ENCODE data around the gene SND1. TPM values are rescaled to one million over a fixed set of nuclear protein-coding genes. Genes with fewer than 3 reads are reported as not detected.

SND1 gene
- total RNA-seq, 2 donors from 2014 or later: 246 to 256 TPM

GRCh38 chr7:127810696-127811660 lies 159.0 kb downstream of the SND1 start:
- no peak for ATAC-seq (replicated peaks)
- no peaks in the 10 kb centered on the region for H3K9me3 Mint-ChIP-seq
- no peak overlapping the region for H3K27ac Mint-ChIP-seq
- H3K27me3 Mint-ChIP-seq: no peaks in the 10 kb centered on the region
- peaks cover 74% of the 10 kb centered on the region for H3K36me3 Mint-ChIP-seq (ENCODE audit: low read depth)
- H3K4me1 Mint-ChIP-seq: peaks cover 40% of the 10 kb centered on the region
- no peak overlapping the region for H3K4me3 Mint-ChIP-seq

DNA sequence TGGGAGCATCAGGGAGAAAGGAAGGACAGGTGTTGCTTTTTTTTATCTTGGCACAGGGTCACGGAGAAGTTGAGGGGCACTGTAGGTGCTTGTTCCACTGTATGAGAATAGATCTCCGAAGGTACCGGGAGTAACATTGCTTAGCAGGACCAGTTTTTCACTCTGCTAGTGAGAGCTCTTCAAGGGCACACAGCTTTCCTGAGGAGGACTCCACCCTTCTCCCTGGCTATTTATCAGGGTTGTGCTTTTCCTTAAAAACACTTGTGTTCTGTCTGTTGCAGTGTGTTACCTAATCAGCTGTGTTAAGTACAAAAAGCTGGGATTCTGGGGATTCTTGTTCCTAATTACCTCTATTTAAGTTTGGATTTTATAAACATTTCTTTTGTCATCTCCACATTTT lies 160.5 kb downstream of the SND1 start:
- no peak for ATAC-seq (replicated peaks)
- Mint-ChIP-seq H3K27ac (no peak overlapping the region), H3K9me3 (no peaks in the 10 kb centered on the region), H3K36me3 (ENCODE audit: low read depth) (peaks cover 75% of the 10 kb centered on the region), H3K4me3 (no peak overlapping the region), H3K27me3 (no peaks in the 10 kb centered on the region), H3K4me1 (peaks cover 41% of the 10 kb centered on the region)

DNA sequence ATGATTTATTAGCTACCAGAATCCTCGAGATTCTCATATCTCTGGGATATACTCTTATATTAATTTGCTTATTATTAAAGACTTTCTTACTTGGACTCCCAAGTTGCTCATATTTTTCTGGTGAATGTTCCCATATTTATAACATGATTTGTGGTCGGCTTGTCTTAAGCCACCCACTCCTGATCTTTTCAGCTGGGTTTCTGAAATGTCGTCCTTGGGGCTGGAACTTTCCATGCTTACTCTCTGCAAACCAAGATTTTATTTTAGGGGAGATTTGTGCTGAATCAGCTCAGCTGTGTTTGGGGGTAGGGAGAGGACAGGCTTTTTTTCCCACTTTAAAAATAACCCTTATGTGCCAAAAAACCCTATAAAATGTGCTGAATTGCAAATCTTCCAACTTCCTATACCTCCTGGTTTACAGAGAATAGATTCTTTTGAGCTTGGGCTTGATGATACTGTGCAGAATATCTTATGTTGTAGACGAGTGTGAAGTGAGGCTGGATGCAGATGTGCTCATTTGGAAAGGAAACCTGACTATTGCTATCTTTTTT lies 162.1 kb downstream of the SND1 start:
- Mint-ChIP-seq H3K4me3 (no peak overlapping the region), H3K4me1 (peaks cover 47% of the 10 kb centered on the region), H3K36me3 (ENCODE audit: low read depth) (peaks cover 66% of the 10 kb centered on the region), H3K9me3 (no peaks in the 10 kb centered on the region), H3K27me3 (no peaks in the 10 kb centered on the region), H3K27ac (no peak overlapping the region)
- no peak for ATAC-seq (replicated peaks)

- peaks cover 41% of the 10 kb centered on the region for H3K4me1 Mint-ChIP-seq
- H3K4me3 Mint-ChIP-seq: no peak overlapping the region
- no peaks in the 10 kb centered on the region for H3K27me3 Mint-ChIP-seq
- H3K27ac Mint-ChIP-seq: no peak overlapping the region
- no peak for ATAC-seq (replicated peaks)
- no peaks in the 10 kb centered on the region for H3K9me3 Mint-ChIP-seq
- H3K36me3 Mint-ChIP-seq (ENCODE audit: low read depth): peaks cover 50% of the 10 kb centered on the region
Measured at GRCh38 chr7:127815631-127816145, 163.7 kb downstream of the SND1 start.

DNA sequence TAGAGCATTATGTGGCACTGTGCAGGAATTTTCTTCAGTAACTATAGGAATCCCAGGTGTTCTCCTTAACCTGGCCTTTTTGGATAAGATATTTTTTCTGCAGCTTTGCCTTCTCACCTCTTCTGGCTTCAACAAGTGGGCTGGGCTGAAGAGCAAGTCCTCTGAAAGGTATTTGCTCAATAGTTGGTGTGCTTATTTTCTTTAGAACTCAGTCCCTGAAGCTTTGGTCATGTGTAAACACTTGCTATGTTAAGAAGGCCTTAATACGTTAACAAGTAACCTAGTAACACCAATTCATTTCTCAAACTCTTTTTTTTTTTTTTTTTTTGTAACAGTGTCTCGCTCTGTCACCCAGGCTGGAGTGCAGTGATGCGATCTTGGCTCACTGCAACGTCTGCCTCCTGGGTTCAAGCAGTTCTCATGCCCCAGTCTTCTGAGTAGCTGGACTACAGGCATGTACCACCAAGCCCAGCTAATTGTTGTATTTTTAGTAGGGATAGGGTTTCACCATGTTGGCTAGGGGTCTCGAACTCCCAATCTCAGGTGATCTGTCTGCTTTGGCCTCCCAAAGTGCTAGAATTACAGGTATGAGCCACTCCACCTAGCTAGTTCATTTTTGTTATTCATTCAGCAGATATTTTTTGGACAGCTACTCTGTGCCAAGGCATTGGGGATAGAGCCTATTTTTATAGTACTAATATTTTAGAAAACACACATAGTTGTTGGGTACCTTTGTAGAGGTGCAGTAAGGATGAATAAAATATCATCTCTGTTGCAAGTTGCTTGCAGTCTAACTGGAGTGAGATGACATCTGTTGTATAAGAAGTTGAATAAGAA lies 164.6 kb downstream of the SND1 start:
- H3K27ac Mint-ChIP-seq: no peak overlapping the region
- no peak for ATAC-seq (replicated peaks)
- peaks cover 44% of the 10 kb centered on the region for H3K4me1 Mint-ChIP-seq
- peaks cover 46% of the 10 kb centered on the region for H3K36me3 Mint-ChIP-seq (ENCODE audit: low read depth)
- no peak overlapping the region for H3K4me3 Mint-ChIP-seq
- no peaks in the 10 kb centered on the region for H3K27me3 Mint-ChIP-seq
- no peaks in the 10 kb centered on the region for H3K9me3 Mint-ChIP-seq

DNA sequence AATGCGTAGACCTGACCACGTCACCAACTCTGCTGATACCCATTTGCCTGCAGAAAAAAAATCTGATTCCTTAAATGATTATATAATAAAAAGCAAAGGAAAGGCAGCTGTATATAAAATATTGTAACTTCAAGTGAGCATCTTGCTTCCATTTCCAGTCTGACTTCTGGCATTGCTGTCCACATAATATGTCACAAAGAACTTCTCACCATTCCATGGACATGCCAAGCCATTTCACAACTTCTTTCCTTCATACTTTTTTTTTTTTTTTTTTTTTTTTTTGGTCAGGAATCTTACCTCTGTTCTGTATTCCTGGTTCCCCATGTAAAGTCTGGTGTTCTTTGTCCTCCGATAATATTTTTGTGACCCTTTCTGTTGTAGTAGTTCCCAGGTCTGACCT lies 165.5 kb downstream of the SND1 start:
- ATAC-seq (replicated peaks): no peak
- no peaks in the 10 kb centered on the region for H3K27me3 Mint-ChIP-seq
- H3K9me3 Mint-ChIP-seq: no peaks in the 10 kb centered on the region
- no peak overlapping the region for H3K4me3 Mint-ChIP-seq
- peaks cover 38% of the 10 kb centered on the region for H3K4me1 Mint-ChIP-seq
- peaks cover 37% of the 10 kb centered on the region for H3K36me3 Mint-ChIP-seq (ENCODE audit: low read depth)
- H3K27ac Mint-ChIP-seq: no peak overlapping the region

- H3K27ac Mint-ChIP-seq: no peak overlapping the region
- peaks cover 28% of the 10 kb centered on the region for H3K36me3 Mint-ChIP-seq (ENCODE audit: low read depth)
- no peaks in the 10 kb centered on the region for H3K27me3 Mint-ChIP-seq
- peaks cover 37% of the 10 kb centered on the region for H3K4me1 Mint-ChIP-seq
- H3K4me3 Mint-ChIP-seq: no peak overlapping the region
- no peak for ATAC-seq (replicated peaks)
- no peaks in the 10 kb centered on the region for H3K9me3 Mint-ChIP-seq
Measured at GRCh38 chr7:127818306-127818705, 166.3 kb downstream of the SND1 start.

DNA sequence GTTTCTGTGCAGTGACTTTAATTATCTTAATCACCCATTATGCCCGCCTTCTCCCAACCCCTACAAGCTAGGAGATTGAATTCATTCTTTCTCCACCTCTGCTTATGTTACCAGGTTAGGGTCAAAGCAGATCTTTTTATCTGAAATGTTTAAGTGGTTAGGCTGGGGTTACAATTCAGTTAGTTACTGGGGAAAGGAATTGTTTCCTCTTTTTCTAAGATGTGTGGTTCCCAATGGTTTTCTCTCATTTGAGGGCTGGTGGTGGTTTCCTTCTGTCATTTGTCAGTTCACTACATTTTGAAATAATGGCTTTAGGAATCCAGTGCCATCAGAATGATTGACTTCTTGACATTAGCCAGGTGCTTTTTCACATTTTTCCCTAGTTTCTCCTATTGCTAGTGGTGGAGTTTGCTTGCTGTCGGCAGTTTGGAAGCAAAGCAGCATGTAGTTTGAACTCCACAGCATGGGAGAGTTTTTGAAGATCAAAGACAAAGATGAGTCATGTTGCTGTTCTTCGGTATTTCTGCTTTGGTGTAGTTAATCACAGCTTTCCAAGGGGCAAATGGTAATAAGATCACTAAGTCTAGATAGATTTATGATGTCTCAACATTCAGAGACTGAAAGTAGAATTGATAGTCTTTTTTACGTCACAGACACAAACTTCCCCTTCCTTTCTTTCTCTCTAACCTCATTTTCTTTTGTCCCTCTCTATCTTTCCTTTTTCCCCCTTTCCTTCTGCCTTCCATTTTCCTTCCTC lies 168.2 kb downstream of the SND1 start:
- Mint-ChIP-seq H3K4me3 (peak overlapping the region; percentile 28), H3K9me3 (no peaks in the 10 kb centered on the region), H3K27ac (peak overlapping the region; percentile 46), H3K27me3 (no peaks in the 10 kb centered on the region), H3K4me1 (peaks cover 36% of the 10 kb centered on the region), H3K36me3 (ENCODE audit: low read depth) (peaks cover 28% of the 10 kb centered on the region)
- peak; percentile 91 for ATAC-seq (replicated peaks)

DNA sequence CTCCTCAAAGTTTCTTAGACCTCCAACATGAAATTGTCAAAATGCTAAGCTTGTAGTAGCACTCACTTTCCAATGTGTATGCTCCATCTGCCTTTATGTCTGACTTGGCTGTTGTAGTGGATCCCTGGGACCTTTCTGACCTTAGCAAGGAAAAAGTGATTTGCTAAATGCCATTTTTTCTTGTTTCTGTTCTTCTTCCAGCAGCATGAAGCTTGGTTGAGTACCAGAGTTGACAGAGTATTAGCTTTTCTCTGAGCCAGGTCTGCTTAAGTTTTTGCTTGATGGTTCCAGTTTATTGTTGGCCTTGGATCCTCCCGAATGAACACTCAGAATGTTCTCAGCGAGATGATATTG lies 168.7 kb downstream of the SND1 start:
- Mint-ChIP-seq H3K4me3 (peak overlapping the region; percentile 28), H3K9me3 (no peaks in the 10 kb centered on the region), H3K27me3 (no peaks in the 10 kb centered on the region), H3K27ac (peak overlapping the region; percentile 46), H3K36me3 (ENCODE audit: low read depth) (peaks cover 28% of the 10 kb centered on the region), H3K4me1 (peaks cover 36% of the 10 kb centered on the region)
- peak; percentile 19 for ATAC-seq (replicated peaks)

DNA sequence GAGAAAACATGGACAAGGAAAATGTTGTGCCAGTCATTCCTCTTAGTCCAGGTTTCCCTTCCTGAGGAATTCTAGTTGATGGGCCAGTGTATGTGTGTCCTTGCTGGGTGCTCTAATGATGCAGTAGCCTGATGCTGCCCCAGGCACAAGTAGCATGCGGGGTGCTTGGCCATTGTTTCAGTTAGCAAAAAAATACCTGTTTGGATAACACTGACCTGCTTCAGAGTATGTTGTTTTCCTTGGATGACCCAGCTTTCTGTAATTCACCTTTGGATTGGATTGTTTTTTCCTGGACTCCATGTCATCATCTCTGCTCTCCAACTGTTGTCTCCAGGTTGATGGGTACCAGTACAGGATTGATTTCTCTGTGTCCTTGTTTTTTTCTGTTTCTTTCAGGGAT lies 169.2 kb downstream of the SND1 start:
- Mint-ChIP-seq H3K4me1 (peaks cover 36% of the 10 kb centered on the region), H3K9me3 (no peaks in the 10 kb centered on the region), H3K36me3 (ENCODE audit: low read depth) (peaks cover 24% of the 10 kb centered on the region), H3K27me3 (no peaks in the 10 kb centered on the region), H3K27ac (no peak overlapping the region), H3K4me3 (peak overlapping the region; percentile 28)
- ATAC-seq (replicated peaks): no peak

DNA sequence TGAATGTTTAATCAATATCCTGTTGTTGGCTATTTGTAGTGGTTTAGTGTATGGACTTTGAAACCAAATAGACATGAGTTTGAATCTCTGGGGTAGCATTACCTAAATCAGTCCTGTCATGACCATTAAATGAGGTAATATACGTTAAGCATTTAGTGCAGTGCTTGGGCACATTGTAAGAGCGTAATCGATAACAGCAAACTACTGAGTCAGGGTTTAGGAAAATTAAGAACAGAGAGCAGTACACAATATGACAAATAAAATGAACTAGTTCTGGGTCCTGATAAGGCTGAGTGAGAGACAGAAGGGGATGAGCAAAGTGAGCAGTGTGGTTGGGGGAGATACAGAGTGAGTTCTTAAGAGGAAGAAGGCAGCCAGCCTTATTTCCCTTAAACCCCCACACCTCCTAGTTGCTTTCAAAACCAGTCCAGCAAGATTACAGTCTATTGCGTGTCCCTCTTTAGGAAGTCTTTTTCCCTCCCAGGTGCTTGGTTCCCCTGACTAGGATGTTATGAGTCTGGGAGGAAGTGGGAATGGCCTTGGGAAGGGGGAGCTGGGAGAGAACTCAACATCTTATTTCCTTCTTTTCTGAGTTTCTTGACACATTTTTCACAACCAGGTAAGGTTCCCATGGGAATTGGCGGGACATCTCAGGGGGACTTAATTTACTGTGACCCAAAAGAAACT lies 171.0 kb downstream of the SND1 start:
- Mint-ChIP-seq H3K4me3 (no peak overlapping the region), H3K4me1 (peaks cover 28% of the 10 kb centered on the region), H3K36me3 (ENCODE audit: low read depth) (peaks cover 6% of the 10 kb centered on the region), H3K27ac (no peak overlapping the region), H3K27me3 (no peaks in the 10 kb centered on the region), H3K9me3 (no peaks in the 10 kb centered on the region)
- ATAC-seq (replicated peaks): no peak

- no peaks in the 10 kb centered on the region for H3K27me3 Mint-ChIP-seq
- H3K36me3 Mint-ChIP-seq (ENCODE audit: low read depth): peaks cover 5% of the 10 kb centered on the region
- ATAC-seq (replicated peaks): no peak
- no peak overlapping the region for H3K27ac Mint-ChIP-seq
- H3K4me3 Mint-ChIP-seq: no peak overlapping the region
- H3K4me1 Mint-ChIP-seq: peaks cover 20% of the 10 kb centered on the region
- no peaks in the 10 kb centered on the region for H3K9me3 Mint-ChIP-seq
Measured at GRCh38 chr7:127824682-127825081, 172.7 kb downstream of the SND1 start.

- no peak for ATAC-seq (replicated peaks)
- H3K27ac Mint-ChIP-seq: peak overlapping the region; percentile 19
Measured at GRCh38 chr7:127828843-127829500, 177.0 kb downstream of the SND1 start.

More at GRCh38 chr7:127828843-127829500, 177.0 kb downstream of the SND1 start:
- Mint-ChIP-seq H3K27me3 (no peaks in the 10 kb centered on the region), H3K4me3 (no peak overlapping the region), H3K36me3 (ENCODE audit: low read depth) (peaks cover 29% of the 10 kb centered on the region), H3K9me3 (no peaks in the 10 kb centered on the region), H3K4me1 (peaks cover 11% of the 10 kb centered on the region)

All from activated T-helper 17 cell treated with anti-CD3 and anti-CD28 coated beads, Interleukin-2, amount 50 U/mL, for 72 hours (primary cell).